BLaER1 treated with 17β-estradiol and CSF1 and Interleukin-3, amounts not matched to agents 10 nM and 100 nM (cell line): Measurements from ENCODE around the gene SYMPK.

Source experiments
- H3K27ac ChIP-seq, 11 experiments: shearing (Covaris generic); formaldehyde crosslinking; 2 replicates each; pipeline ENCODE4 v1.8.1; 2022
- H3K27me3 ChIP-seq, 11 experiments: shearing (Covaris generic); formaldehyde crosslinking; 2 replicates each; pipeline ENCODE4 v1.8.1; 2022
- H3K36me3 ChIP-seq, 11 experiments: shearing (Covaris generic); formaldehyde crosslinking; 2 replicates each; pipeline ENCODE4 v1.8.1; 2022
- H3K4me1 ChIP-seq, 10 experiments: shearing (Covaris generic); formaldehyde crosslinking; 2 replicates each; pipeline ENCODE4 v1.8.1; 2022
- H3K4me2 ChIP-seq, 11 experiments: shearing (Covaris generic); formaldehyde crosslinking; 2 replicates each; pipeline ENCODE4 v1.8.1; 2022
- H3K4me3 ChIP-seq, 10 experiments: shearing (Covaris generic); formaldehyde crosslinking; 2 replicates each; pipeline ENCODE4 v1.8.1; 2022
- H3K9ac ChIP-seq, 11 experiments: shearing (Covaris generic); formaldehyde crosslinking; 2 replicates each; pipeline ENCODE4 v1.8.1; 2022
- H3K9me3 ChIP-seq, 11 experiments: shearing (Covaris generic); formaldehyde crosslinking; replicated peaks in 1 of 11; 2 replicates each; pipeline ENCODE4 v1.8.1; 2022
- H4K20me1 ChIP-seq, 11 experiments: shearing (Covaris generic); formaldehyde crosslinking; 2 replicates each; pipeline ENCODE4 v1.8.1; 2022
- Cebpa-rat ChIP-seq, 11 experiments: shearing (Covaris generic); IDR thresholded peaks; 2 replicates each; pipeline ENCODE4 v1.8.1; 2022

SYMPK gene

DNA sequence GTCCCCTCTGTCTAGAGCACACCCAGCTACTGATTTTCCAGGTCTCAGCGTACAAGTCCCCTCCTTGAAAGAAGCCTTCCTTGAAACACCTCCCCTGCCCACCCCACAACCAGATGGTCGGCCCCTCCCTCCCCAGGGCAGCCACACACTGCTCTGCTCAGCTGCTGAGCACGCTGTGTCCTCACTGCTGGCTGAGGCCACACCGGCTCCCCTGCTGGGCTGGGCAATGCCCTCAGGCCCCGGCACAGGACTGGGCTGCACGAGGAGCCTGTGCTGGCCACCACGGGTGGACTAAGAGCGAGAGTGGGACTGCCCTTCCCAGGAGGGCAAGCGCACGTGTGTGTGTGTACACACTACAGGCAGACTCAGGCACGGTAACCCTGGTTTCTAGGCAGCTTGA, 36.0 kb downstream of the SYMPK start:
- Histone ChIP-seq H3K27me3 (no peaks in the 10 kb centered on the region), H3K4me2 (no peak overlapping the region), H3K36me3 (peaks cover 95 to 100% (median 97%) of the 10 kb centered on the region in 11 experiments), H3K9ac (no peak overlapping the region), H3K27ac (no peak overlapping the region), H3K4me1 (peaks cover 0 to 9% (median 0%) of the 10 kb centered on the region in 10 experiments; a peak in 3 of 20 replicates), H3K4me3 (no peak overlapping the region), H4K20me1 (peaks cover 0 to 96% (median 36%) of the 10 kb centered on the region in 11 experiments; a peak in 16 of 22 replicates), H3K9me3 (no peaks in the 10 kb centered on the region)
- no peak for TF ChIP-seq Cebpa-rat (IDR thresholded peaks at IDR 0.05)

DNA sequence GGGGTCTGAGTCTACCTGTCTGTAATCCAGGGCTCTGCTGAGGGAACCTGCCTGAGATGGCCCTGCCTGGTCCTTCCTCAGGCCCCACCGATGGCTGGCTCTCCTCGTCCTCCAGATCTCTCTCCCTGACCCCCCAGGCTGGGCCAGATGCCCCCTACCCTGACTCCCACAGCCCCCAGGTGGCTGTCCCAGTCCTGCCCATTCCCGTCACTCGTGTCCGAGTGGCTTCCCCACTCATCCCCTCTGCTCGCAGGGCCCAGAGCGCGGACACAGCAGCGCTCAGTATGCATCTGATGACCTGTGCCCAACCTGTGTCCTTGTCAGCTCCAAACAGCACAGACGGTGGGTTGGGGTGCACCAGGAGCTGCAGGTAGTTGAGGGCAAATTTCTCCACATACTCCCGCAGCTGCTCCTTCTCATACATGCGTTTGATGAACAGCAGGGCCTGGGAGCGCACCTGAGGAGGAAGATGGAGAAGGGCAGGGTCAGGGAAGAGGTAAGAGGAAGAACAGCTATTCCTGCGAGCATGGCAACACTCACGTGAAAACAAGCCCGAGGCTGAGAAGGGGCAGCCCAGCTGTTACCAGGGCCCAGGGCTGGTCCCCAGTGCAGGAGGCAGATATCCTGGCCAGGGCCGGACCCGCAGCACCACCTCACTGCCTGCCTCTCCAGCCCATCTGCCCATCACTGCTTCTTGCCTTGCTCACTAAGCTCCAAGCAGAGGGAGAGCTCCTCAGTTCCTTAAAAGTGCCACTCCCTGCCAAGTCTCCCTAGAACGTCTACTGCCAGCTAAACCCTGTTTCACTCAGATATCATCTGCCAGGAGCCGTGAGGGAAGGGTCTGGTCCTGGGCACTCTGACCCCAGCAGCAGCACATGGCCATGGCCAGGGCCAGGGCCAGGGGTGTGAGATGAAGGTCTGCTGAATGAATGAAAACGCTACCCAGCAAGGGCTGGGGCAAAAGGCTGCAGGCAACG, 36.7 kb downstream of the SYMPK start:
- Histone ChIP-seq H3K4me2 (no peak overlapping the region), H3K27me3 (no peaks in the 10 kb centered on the region), H4K20me1 (peaks cover 0 to 96% (median 31%) of the 10 kb centered on the region in 11 experiments; a peak in 16 of 22 replicates), H3K27ac (no peak overlapping the region), H3K36me3 (peaks cover 95 to 100% (median 97%) of the 10 kb centered on the region in 11 experiments), H3K9me3 (no peaks in the 10 kb centered on the region), H3K9ac (no peak overlapping the region), H3K4me3 (no peak overlapping the region), H3K4me1 (peaks cover 0 to 14% (median 0%) of the 10 kb centered on the region in 10 experiments; a peak in 4 of 20 replicates)
- no peak for TF ChIP-seq Cebpa-rat (IDR thresholded peaks at IDR 0.05)

DNA sequence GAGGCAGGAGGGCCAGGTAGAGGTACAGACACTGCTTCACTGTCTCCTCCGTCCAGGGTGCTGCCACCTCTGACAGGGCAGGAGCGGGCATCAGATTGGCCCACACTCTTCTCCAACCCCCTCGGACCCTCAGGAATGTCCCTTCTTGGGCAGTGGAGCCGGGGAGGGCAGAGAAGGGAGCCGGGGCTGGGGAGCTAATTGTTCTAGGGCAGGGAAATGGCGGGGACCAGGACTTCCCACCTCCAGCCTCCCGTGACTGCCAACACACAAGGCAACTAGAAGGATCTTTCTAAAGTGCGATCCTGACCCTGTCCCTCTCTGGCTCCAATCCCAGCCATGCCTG, 37.7 kb downstream of the SYMPK start:
- TF ChIP-seq Cebpa-rat (IDR thresholded peaks at IDR 0.05), result no peak
- no peak overlapping the region for H3K4me3 ChIP-seq
- H3K27ac ChIP-seq, result no peak overlapping the region
- H4K20me1 ChIP-seq, result peaks cover 0 to 97% (median 29%) of the 10 kb centered on the region in 11 experiments; a peak in 14 of 22 replicates
- H3K4me2 ChIP-seq, result no peak overlapping the region
- peaks cover 0 to 20% (median 0%) of the 10 kb centered on the region in 10 experiments; a peak in 6 of 20 replicates for H3K4me1 ChIP-seq
- no peaks in the 10 kb centered on the region for H3K9me3 ChIP-seq
- H3K9ac ChIP-seq, result no peak overlapping the region
- H3K36me3 ChIP-seq, result peaks cover 93 to 98% (median 95%) of the 10 kb centered on the region in 11 experiments
- H3K27me3 ChIP-seq, result no peaks in the 10 kb centered on the region

DNA sequence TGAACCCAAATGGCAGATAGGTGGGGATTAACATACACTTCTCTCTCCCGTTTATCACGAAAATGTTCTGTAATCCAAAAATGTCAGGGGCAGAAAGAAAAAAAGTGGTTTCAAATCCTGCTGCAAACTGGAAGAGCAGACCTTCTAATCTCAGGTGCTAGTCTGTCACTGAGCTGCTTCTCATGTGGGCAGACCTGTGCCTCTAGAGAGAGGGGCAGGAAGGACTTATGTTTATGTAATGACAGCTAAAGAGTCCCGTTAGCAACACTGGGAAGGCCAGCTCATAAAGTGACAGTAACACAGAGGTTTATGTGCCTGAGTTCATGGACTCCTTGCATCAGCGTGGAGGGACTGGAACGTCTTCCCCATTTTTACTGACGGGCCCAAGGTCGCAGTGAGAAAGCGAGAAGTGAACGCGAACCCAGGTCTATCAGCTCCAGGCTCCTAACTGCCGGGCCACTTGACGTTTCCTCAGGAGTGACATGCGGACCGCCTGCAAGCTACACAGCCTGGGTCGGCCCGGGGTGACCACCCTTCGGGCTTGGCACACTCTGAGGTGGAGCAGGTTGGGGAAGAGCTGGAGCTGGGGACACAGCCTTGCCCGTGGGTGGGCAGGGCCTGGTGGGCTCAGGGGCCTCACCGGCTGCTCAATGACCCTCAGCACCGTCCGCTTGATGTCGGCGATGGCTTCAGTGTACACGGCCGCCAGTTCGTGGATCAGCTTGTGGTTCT, 38.2 kb downstream of the SYMPK start:
- Histone ChIP-seq H3K4me1 (peaks cover 0 to 20% (median 0%) of the 10 kb centered on the region in 10 experiments; a peak in 6 of 20 replicates), H3K9ac (0 out of 22 replicates have a peak overlapping the region, but pooled peaks of 1 of the 11 experiments have one; percentile 4), H3K4me3 (no peak overlapping the region), H3K36me3 (peaks cover 92 to 98% (median 95%) of the 10 kb centered on the region in 11 experiments), H3K4me2 (no peak overlapping the region), H3K27ac (no peak overlapping the region), H3K9me3 (no peaks in the 10 kb centered on the region), H3K27me3 (no peaks in the 10 kb centered on the region), H4K20me1 (peaks cover 0 to 97% (median 29%) of the 10 kb centered on the region in 11 experiments; a peak in 15 of 22 replicates)
- no peak for TF ChIP-seq Cebpa-rat (IDR thresholded peaks at IDR 0.05)

DNA sequence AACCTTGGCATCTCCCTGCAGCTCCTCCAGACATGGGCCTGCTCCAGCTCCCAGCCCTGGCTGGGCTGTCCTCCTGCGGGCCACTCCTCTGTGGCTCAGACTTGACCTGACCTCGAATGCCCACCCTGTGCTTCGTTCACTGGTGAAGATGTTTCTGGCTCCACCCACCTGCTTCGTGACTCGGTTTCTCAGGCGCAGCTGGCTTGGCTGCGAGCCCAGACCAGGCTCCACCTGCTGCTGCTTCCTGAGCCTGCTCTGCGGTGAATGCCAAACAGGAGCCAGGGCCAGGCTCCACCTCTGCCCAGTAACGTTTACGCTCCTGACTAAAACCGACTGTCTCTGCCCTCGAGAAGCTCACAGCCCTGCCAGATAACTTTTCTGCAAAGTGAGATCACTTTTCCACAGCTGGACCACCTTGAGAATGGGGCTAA, 38.9 kb downstream of the SYMPK start:
- Histone ChIP-seq H3K4me1 (peaks cover 0 to 20% (median 0%) of the 10 kb centered on the region in 10 experiments; a peak in 6 of 20 replicates), H3K4me2 (no peak overlapping the region), H3K4me3 (no peak overlapping the region), H3K27me3 (no peaks in the 10 kb centered on the region), H3K27ac (no peak overlapping the region), H3K36me3 (peaks cover 87 to 98% (median 94%) of the 10 kb centered on the region in 11 experiments), H4K20me1 (peaks cover 0 to 97% (median 35%) of the 10 kb centered on the region in 11 experiments; a peak in 15 of 22 replicates), H3K9me3 (no peaks in the 10 kb centered on the region), H3K9ac (no peak overlapping the region)
- no peak for TF ChIP-seq Cebpa-rat (IDR thresholded peaks at IDR 0.05)

DNA sequence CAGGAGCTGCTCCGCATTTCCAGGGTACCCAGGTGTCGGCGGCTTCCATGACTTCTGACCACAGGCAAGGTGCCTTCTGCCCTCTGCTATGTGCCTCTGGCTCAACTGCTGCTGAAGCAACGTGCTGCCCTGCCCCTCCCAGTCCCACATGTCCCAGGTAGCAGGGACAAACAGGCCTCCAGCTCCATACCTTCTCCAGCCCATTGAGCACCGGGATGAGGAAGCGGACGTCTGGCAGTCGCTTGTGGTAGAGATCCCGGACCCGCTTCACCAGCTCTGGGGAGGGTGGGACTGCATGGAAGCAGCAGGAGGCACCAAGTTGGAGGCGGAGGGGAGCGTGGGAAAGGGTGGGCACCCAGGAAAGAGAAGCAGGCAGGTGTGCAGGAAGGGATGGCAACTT, 39.8 kb downstream of the SYMPK start:
- Histone ChIP-seq H4K20me1 (peaks cover 0 to 97% (median 32%) of the 10 kb centered on the region in 11 experiments; a peak in 17 of 22 replicates), H3K9me3 (no peaks in the 10 kb centered on the region), H3K4me2 (no peak overlapping the region), H3K4me3 (no peak overlapping the region), H3K4me1 (peaks cover 0 to 24% (median 4%) of the 10 kb centered on the region in 10 experiments; a peak in 9 of 20 replicates), H3K36me3 (peaks cover 78 to 98% (median 87%) of the 10 kb centered on the region in 11 experiments), H3K9ac (no peak overlapping the region), H3K27ac (no peak overlapping the region), H3K27me3 (no peaks in the 10 kb centered on the region)
- TF ChIP-seq Cebpa-rat (IDR thresholded peaks at IDR 0.05), result no peak

DNA sequence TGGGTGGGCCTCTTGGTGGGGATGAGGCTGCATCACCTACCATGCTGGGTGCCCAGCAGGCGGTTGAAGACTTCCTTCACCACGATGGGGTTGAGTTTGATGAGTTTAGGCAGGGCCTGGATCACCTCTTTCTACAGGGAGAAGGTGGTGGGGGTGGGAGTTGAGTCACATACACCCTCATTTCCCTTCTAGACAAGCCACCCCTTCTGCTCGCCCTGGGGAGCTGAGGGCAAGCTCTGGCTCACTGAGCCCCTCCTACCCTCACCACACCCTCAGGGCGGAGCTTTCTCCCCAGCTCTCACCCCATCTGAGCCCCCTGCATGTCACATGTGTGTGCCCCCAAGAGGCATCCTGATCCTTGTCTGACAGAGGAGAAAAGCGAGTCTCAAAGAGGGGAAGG, 40.2 kb downstream of the SYMPK start:
- no peak overlapping the region for H3K4me2 ChIP-seq
- no peak overlapping the region for H3K4me3 ChIP-seq
- H3K9me3 ChIP-seq, result no peaks in the 10 kb centered on the region
- peaks cover 2 to 97% (median 33%) of the 10 kb centered on the region in 11 experiments; a peak in 19 of 22 replicates for H4K20me1 ChIP-seq
- no peak overlapping the region for H3K9ac ChIP-seq
- TF ChIP-seq Cebpa-rat (IDR thresholded peaks at IDR 0.05), result no peak
- H3K4me1 ChIP-seq, result peaks cover 0 to 29% (median 9%) of the 10 kb centered on the region in 10 experiments; a peak in 16 of 20 replicates
- H3K27me3 ChIP-seq, result no peaks in the 10 kb centered on the region
- H3K27ac ChIP-seq, result no peak overlapping the region
- H3K36me3 ChIP-seq, result peaks cover 77 to 98% (median 85%) of the 10 kb centered on the region in 11 experiments

DNA sequence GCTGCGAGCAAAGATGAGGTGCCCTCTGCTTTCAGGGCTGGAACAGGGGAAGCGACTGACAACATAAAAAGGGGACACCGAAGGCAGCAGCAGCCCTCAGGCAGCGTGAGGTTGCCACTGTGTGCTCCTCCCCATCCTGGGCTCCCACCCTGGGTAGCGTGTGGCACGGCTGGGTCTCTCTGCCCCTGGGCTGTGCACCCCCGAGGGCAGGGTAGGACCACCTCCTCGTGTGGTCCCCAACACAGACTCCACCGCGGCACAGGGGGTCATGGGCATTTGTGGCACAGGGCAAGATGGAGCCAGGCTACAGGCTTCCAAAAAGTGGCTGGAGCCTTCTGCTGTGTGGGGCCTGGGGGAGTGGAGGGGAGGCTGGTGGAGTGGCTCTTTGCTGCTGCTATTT, 41.4 kb downstream of the SYMPK start:
- Histone ChIP-seq H3K4me1 (peaks cover 4 to 38% (median 18%) of the 10 kb centered on the region in 10 experiments; a peak in 19 of 20 replicates), H3K36me3 (peaks cover 65 to 88% (median 76%) of the 10 kb centered on the region in 11 experiments), H3K4me2 (no peak overlapping the region), H3K9me3 (no peaks in the 10 kb centered on the region), H4K20me1 (peaks cover 5 to 95% (median 36%) of the 10 kb centered on the region in 11 experiments; a peak in 19 of 22 replicates), H3K27ac (no peak overlapping the region), H3K27me3 (no peaks in the 10 kb centered on the region), H3K4me3 (no peak overlapping the region), H3K9ac (no peak overlapping the region)
- no peak for TF ChIP-seq Cebpa-rat (IDR thresholded peaks at IDR 0.05)
